ENCODE measurements around the gene NRG2. TPM values are rescaled to one million over a fixed set of nuclear protein-coding genes. Genes with fewer than 3 reads are reported as not detected.

NRG2 gene
- total RNA-seq, 1 experiment from 2014 or later: 1.8 TPM

DNA sequence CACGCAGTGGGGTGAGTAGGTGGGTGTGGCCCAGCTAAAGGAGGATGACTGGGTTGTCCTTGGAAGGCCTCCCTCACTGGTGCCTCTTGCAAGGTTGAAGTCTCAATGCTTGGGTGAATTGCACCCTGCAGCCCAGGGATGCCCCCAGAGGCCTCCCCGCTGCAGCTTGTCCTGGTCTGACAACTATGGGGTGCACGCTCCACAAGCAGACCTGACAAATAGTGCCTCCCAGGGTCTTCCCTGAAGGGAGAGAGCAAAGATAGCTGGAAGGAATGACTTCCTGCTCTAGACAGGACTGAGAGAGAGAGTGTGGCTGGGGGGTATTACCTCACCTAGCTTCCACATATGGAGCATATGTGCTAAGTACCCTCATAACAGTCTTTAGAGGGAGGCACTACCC is 245.8 kb downstream of the NRG2 start:
- BruUV-seq (replicated peaks): no TSS peak
- no peaks in the 10 kb centered on the region for H4K20me1 ChIP-seq (ENCODE audit: low read length)
- peaks cover 76% of the 10 kb centered on the region for H3K27me3 ChIP-seq (ENCODE audit: low read length)
- H2AFZ ChIP-seq (ENCODE audit: low read length): no peak overlapping the region
- no peaks in the 10 kb centered on the region for H3K9me3 ChIP-seq (ENCODE audit: low read length)
- no peak for DNase-seq
- ChIA-PET POLR2A (ENCODE audit: unreplicated experiment) (no interaction called here), CTCF (interaction anchor here (0.6 kb wide), 1 partner anchor 115 kb away, joined by 3 read pairs; no protein-coding TSS in a partner anchor)
- intact Hi-C loops (cut with micrococcal nuclease): no loop called here
- H3K4me3 ChIP-seq (ENCODE audit: low read length): no peak overlapping the region
- H3K9ac ChIP-seq (ENCODE audit: low read length): no peak overlapping the region
- H3K4me1 ChIP-seq (ENCODE audit: insufficient read depth, low read length): no peaks in the 10 kb centered on the region
- H3K36me3 ChIP-seq (ENCODE audit: low read depth, low read length): no peaks in the 10 kb centered on the region
- no peak overlapping the region for H3K4me2 ChIP-seq (ENCODE audit: low read length)
- TF ChIP-seq EZH2 (IDR thresholded peaks at IDR 0.05; ENCODE audit: low read length, unreplicated experiment) (no peak), EZH2phosphoT487 (IDR thresholded peaks at IDR 0.05; ENCODE audit: borderline replicate concordance, low read length) (no peak)
- TF ChIP-seq, protein P1, sequence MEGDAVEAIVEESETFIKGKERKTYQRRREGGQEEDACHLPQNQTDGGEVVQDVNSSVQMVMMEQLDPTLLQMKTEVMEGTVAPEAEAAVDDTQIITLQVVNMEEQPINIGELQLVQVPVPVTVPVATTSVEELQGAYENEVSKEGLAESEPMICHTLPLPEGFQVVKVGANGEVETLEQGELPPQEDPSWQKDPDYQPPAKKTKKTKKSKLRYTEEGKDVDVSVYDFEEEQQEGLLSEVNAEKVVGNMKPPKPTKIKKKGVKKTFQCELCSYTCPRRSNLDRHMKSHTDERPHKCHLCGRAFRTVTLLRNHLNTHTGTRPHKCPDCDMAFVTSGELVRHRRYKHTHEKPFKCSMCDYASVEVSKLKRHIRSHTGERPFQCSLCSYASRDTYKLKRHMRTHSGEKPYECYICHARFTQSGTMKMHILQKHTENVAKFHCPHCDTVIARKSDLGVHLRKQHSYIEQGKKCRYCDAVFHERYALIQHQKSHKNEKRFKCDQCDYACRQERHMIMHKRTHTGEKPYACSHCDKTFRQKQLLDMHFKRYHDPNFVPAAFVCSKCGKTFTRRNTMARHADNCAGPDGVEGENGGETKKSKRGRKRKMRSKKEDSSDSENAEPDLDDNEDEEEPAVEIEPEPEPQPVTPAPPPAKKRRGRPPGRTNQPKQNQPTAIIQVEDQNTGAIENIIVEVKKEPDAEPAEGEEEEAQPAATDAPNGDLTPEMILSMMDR (conservative IDR thresholded peaks at IDR 0.05; ENCODE audit: low read depth, low read length): no peak
- no peaks in the 10 kb centered on the region for H3K9me2 ChIP-seq (replicated peaks; ENCODE audit: low read length)
- no peaks in the 10 kb centered on the region for H3K79me2 ChIP-seq (ENCODE audit: low read length)
- ATAC-seq: no peak
- H3K27ac ChIP-seq (ENCODE audit: low read length): no peak overlapping the region
- no peaks in the 10 kb centered on the region for H3F3A ChIP-seq (ENCODE audit: low read length, unreplicated experiment)

Other genes with a start within 250 kb of the NRG2 start
- not detected in 2 replicates for gene PSD2, start 247.5 kb downstream of the NRG2 start, total RNA-seq (2014; rRNA removed)
- gene PURA, start 70.8 kb upstream of the NRG2 start, total RNA-seq (2014; rRNA removed): 7.3 and 8.5 TPM in 2 replicates
- gene IGIP, start 82.6 kb upstream of the NRG2 start, total RNA-seq (2014; rRNA removed): 1.3 and 2.1 TPM in 2 replicates
- 24.3 and 43.3 TPM in 2 replicates for gene CYSTM1, start 131.9 kb upstream of the NRG2 start, total RNA-seq (2014; rRNA removed)

Data from PC-3 (cell line).